ENCODE measurements around the gene NSMCE1. TPM values are rescaled to one million over a fixed set of nuclear protein-coding genes. Genes with fewer than 3 reads are reported as not detected.
"Not testable (repeated sequence)": the region's sequence is repeated elsewhere in the genome, so short reads cannot be mapped to it uniquely, and the experiment has no call there.

The NSMCE1 gene
- total and polyA plus RNA-seq, 4 experiments from 2014 or later = 66.6 to 202 (median 106) TPM

DNA sequence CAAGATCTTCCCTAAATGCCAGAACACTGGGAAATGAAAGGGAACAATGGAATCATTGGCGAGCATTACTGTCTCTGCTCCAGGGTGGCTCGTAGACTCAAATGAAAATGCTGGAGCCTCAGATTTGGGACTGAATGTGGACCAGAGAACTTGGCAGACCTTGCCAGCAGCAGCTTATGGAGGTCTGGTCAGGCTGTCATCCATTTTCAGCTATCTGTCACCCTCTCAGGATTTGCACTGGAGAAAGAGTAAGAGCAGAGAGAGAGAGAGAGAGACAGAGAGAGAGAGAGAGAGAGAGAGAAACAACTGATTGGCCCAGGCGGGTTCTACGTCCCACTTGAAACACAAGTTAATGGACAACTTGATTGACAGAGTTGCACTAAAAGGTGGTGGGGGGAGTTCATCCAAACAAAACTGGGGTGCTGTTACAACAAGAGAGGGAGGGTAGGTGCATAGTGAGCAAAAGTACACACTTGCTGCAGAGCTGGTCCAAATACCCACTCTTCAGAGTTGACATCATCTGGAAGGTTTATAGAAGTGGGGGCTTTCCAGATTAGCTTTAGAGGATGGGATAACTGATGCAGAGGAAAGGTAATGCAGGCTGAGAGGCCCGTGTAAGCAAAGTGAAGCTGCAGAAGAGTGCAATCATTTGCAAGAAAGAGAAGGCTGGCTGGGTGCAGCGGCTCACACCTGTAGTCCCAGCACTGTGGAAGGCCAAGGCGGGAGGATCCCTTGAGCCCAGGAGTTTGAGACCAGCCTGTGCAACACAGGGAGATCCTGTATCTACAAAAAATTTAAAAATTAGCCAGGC, 16.5 kb upstream of the NSMCE1 start:
- Mint-ChIP-seq H3K9me3 (no peaks in the 10 kb centered on the region), H3K27ac (peak overlapping the region in 4 of 7 donors; percentile 30 to 72 (median 39)), H3K27me3 (no peaks in the 10 kb centered on the region), H3K4me3 (no peak overlapping the region), H3K36me3 (no peaks in the 10 kb centered on the region), H3K4me1 (peaks cover 22 to 44% (median 33%) of the 10 kb centered on the region in 4 donors)
- POLR2A ChIA-PET (ENCODE audit: partially characterized antibody) = interaction anchor here (1.1 to 1.3 kb wide), 2 partner anchors 48 to 50 kb away, joined by 3 to 6 read pairs; no protein-coding TSS in a partner anchor
- no peaks in the 10 kb centered on the region for H3K36me3 ChIP-seq (ENCODE audit: insufficient read depth, low read length)
- CTCF ChIA-PET (ENCODE audit: partially characterized antibody) = interaction anchor here (0.7 to 1.2 kb wide), 3 partner anchors 31 to 106 kb away, joined by 3 read pairs; no protein-coding TSS in a partner anchor
- no peak for DNase-seq
- H3K9me3 ChIP-seq (ENCODE audit: control insufficient read depth in 1 of 2, low read length in 2 of 2) = no peaks in the 10 kb centered on the region
- no peak overlapping the region for H3K27ac ChIP-seq (ENCODE audit: low read depth, low read length)
- intact Hi-C loops (cut with micrococcal nuclease) = loop anchor here (5.0 kb wide), 1 partner anchor 32 kb away; no protein-coding TSS in a partner anchor
- H3K27me3 ChIP-seq (ENCODE audit: insufficient read depth, low read length) = no peaks in the 10 kb centered on the region
- no peak overlapping the region for H3K4me3 ChIP-seq (ENCODE audit: low read length in 2 of 2)
- peaks cover 16% of the 10 kb centered on the region for H3K4me1 ChIP-seq (ENCODE audit: insufficient read depth, low read length)

DNA sequence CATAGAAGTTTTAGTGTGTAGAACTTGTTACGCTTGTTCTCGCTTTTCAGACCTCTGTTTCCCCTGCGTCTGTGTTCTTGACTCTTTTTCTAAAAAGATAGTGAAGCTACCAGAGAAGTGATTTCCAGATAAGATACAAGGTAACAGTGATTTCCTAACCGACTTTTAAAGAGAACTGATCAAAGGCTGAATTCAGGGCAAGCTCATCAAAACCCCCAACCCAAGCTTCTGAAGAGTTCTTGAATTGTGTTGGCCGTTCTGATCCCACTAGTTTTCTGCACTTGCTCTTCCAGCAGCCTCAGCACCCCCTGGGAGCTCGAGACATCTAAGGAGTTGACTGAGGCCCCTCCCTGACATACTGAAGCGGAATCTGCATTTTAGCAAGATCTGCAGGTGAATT, 12.7 kb upstream of the NSMCE1 start:
- H3K27ac Mint-ChIP-seq = peak overlapping the region in 6 of 7 donors; percentile 16 to 87 (median 66)
- no peaks in the 10 kb centered on the region for H3K9me3 Mint-ChIP-seq
- ChIA-PET POLR2A (ENCODE audit: partially characterized antibody) (interaction anchor here (0.6 to 1.4 kb wide), 5 partner anchors 9 to 64 kb away, joined by 3 to 6 read pairs (median 3); partner anchors contain the start of gene NSMCE1), CTCF (ENCODE audit: partially characterized antibody) (interaction anchor here (1.1 kb wide), 1 partner anchor 128 kb away, joined by 3 read pairs; no protein-coding TSS in a partner anchor)
- no peaks in the 10 kb centered on the region for H3K27me3 Mint-ChIP-seq
- no peak for DNase-seq
- intact Hi-C loops (cut with micrococcal nuclease) = loop anchor here (5.0 kb wide), 1 partner anchor 36 kb away; no protein-coding TSS in a partner anchor
- Histone ChIP-seq H3K9me3 (ENCODE audit: control insufficient read depth in 1 of 2, low read length in 2 of 2) (no peaks in the 10 kb centered on the region), H3K36me3 (ENCODE audit: insufficient read depth, low read length) (no peaks in the 10 kb centered on the region), H3K27ac (ENCODE audit: low read depth, low read length) (no peak overlapping the region), H3K4me1 (ENCODE audit: insufficient read depth, low read length) (peaks cover 6% of the 10 kb centered on the region), H3K27me3 (ENCODE audit: insufficient read depth, low read length) (no peaks in the 10 kb centered on the region), H3K4me3 (ENCODE audit: low read length in 2 of 2) (no peak overlapping the region)
- H3K36me3 Mint-ChIP-seq = no peaks in the 10 kb centered on the region
- H3K4me1 Mint-ChIP-seq = peaks cover 12 to 23% (median 19%) of the 10 kb centered on the region in 4 donors
- H3K4me3 Mint-ChIP-seq = peak overlapping the region in 7 of 8 donors; percentile 42 to 80 (median 69)

DNA sequence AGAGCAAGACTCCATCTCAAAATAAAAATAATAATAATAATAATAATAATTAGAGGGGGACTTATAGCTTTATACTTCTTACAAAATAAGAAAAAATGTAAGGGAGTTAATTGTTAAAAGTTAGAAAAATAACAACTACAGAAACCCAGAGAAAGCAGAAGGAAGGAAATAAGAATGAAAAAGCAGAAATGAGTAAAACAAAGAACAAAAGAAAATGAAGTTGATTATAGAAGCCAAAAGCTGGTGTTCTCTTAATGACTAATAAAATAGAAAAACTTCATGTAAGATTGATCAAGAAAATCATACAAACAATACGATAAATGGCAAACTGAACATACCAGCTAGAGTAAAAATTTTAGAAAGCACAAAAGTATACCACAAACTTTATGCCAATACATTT, 6.8 kb upstream of the NSMCE1 start:
- CTCF ChIA-PET (ENCODE audit: partially characterized antibody) = interaction anchor here (1.5 to 9.1 kb wide), 4 partner anchors 26 to 96 kb away, joined by 4 to 58 read pairs (median 10); no protein-coding TSS in a partner anchor
- H3K9me3 Mint-ChIP-seq = no peaks in the 10 kb centered on the region
- Histone ChIP-seq H3K27me3 (ENCODE audit: insufficient read depth, low read length) (no peaks in the 10 kb centered on the region), H3K9me3 (ENCODE audit: control insufficient read depth in 1 of 2, low read length in 2 of 2) (no peaks in the 10 kb centered on the region), H3K27ac (ENCODE audit: low read depth, low read length) (no peak overlapping the region), H3K36me3 (ENCODE audit: insufficient read depth, low read length) (no peaks in the 10 kb centered on the region), H3K4me3 (ENCODE audit: low read length in 2 of 2) (no peak overlapping the region), H3K4me1 (ENCODE audit: insufficient read depth, low read length) (peaks cover 6% of the 10 kb centered on the region)
- intact Hi-C loops (cut with micrococcal nuclease) = no loop called here
- DNase-seq = no peak
- no peaks in the 10 kb centered on the region for H3K27me3 Mint-ChIP-seq
- peaks cover 8 to 26% (median 19%) of the 10 kb centered on the region in 4 donors for H3K4me1 Mint-ChIP-seq
- no peaks in the 10 kb centered on the region for H3K36me3 Mint-ChIP-seq
- no peak overlapping the region for H3K4me3 Mint-ChIP-seq
- H3K27ac Mint-ChIP-seq = no peak overlapping the region
- POLR2A ChIA-PET (ENCODE audit: partially characterized antibody) = interaction anchor here (1.5 to 3.1 kb wide), 3 partner anchors 8 to 40 kb away, joined by 4 to 13 read pairs (median 7); no protein-coding TSS in a partner anchor

DNA sequence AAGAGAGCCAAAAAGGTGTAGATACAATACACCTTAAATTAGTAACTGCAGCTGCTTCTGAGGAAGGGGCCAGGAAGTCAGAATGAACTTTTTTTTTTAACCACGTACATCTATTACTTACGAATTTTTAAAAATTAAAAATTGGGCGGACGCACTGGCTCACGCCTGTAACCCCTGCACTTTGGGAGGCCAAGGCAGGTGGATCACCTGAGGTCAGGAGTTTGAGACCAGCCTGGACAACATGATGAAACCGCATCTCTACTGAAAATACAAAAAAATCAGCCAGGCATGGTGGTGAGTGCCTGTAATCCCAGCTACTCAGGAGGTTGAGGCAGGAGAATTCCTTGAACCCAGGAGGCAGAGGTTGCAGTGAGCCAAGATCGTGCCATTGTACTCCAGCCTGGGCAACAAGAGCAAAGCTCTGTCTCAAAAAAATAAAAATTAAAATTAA, 5.9 kb upstream of the NSMCE1 start:
- H3K4me3 ChIP-seq (ENCODE audit: low read length in 2 of 2); H3K27me3 ChIP-seq (ENCODE audit: insufficient read depth, low read length); H3K9me3 ChIP-seq (ENCODE audit: control insufficient read depth in 1 of 2, low read length in 2 of 2); H3K9me3 Mint-ChIP-seq; H3K36me3 Mint-ChIP-seq; H3K36me3 ChIP-seq (ENCODE audit: insufficient read depth, low read length); H3K4me1 ChIP-seq (ENCODE audit: insufficient read depth, low read length); H3K27me3 Mint-ChIP-seq; DNase-seq; H3K27ac ChIP-seq (ENCODE audit: low read depth, low read length); intact Hi-C loops (cut with micrococcal nuclease): not testable (repeated sequence)
- H3K4me3 Mint-ChIP-seq = peak overlapping the region in 7 of 8 donors; percentile 25 to 74 (median 53)
- H3K27ac Mint-ChIP-seq = peak overlapping the region; percentile 12 to 77 (median 56)
- peaks cover 10 to 31% (median 23%) of the 10 kb centered on the region in 4 donors for H3K4me1 Mint-ChIP-seq
- ChIA-PET CTCF (ENCODE audit: partially characterized antibody) (interaction anchor here (1.1 to 9.1 kb wide), 5 partner anchors 25 to 119 kb away, joined by 3 to 58 read pairs (median 9); no protein-coding TSS in a partner anchor), POLR2A (ENCODE audit: partially characterized antibody) (interaction anchor here (1.1 to 3.1 kb wide), 4 partner anchors 9 to 71 kb away, joined by 4 to 13 read pairs (median 7); partner anchors contain the start of gene KDM8)

DNA sequence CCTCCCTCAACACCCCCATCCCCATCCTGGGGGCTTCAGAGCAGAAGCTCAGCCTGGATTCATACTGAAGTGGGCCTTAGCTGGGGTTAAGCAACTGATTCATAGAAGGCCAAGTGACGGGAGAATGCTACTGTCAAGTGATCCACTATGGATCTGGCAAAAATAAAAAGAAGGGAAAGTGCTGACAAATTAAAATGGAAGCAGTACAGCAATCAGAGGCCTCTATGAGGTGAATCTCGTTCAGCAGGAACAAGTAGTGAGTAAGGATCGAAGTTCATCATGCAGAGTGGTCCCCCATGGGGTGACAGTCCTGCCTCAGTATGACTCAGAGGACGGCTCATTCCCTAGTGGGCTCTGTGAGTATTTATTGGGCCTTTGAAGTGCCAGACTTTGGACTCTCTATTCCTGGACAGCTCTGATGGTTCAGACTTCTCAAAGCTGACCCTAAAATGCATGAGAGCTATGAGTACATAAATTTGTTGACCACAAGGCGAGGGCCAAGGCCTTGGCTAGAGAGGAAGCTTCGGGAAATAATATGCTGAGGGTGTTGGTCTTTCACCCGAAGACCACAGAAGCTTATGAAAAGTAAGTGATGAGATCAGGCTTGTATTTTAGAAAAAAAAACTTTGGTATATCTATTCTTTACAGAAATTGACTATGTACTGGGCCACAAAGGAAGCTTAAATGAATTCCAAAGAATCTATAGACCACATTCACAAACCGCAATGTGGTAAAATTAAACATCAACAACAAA, 5.3 kb upstream of the NSMCE1 start:
- POLR2A ChIA-PET (ENCODE audit: partially characterized antibody) = interaction anchor here (0.8 to 3.1 kb wide), 5 partner anchors 10 to 70 kb away, joined by 3 to 13 read pairs (median 7); partner anchors contain the start of gene KDM8
- Histone ChIP-seq H3K9me3 (ENCODE audit: control insufficient read depth in 1 of 2, low read length in 2 of 2) (no peaks in the 10 kb centered on the region), H3K4me1 (ENCODE audit: insufficient read depth, low read length) (peaks cover 12% of the 10 kb centered on the region), H3K27me3 (ENCODE audit: insufficient read depth, low read length) (no peaks in the 10 kb centered on the region), H3K27ac (ENCODE audit: low read depth, low read length) (no peak overlapping the region), H3K4me3 (ENCODE audit: low read length in 2 of 2) (no peak overlapping the region), H3K36me3 (ENCODE audit: insufficient read depth, low read length) (no peaks in the 10 kb centered on the region)
- Mint-ChIP-seq H3K27me3 (no peaks in the 10 kb centered on the region), H3K4me3 (peak overlapping the region in 7 of 8 donors; percentile 25 to 74 (median 53)), H3K9me3 (no peaks in the 10 kb centered on the region), H3K4me1 (peaks cover 10 to 37% (median 26%) of the 10 kb centered on the region in 4 donors), H3K36me3 (no peaks in the 10 kb centered on the region), H3K27ac (peak overlapping the region; percentile 48 to 77 (median 57))
- DNase-seq = peak in 3 of 5 donors; percentile 14 to 31 (median 27)
- CTCF ChIA-PET (ENCODE audit: partially characterized antibody) = interaction anchor here (1.1 to 9.1 kb wide), 5 partner anchors 14 to 118 kb away, joined by 3 to 58 read pairs (median 9); no protein-coding TSS in a partner anchor
- intact Hi-C loops (cut with micrococcal nuclease) = no loop called here

DNA sequence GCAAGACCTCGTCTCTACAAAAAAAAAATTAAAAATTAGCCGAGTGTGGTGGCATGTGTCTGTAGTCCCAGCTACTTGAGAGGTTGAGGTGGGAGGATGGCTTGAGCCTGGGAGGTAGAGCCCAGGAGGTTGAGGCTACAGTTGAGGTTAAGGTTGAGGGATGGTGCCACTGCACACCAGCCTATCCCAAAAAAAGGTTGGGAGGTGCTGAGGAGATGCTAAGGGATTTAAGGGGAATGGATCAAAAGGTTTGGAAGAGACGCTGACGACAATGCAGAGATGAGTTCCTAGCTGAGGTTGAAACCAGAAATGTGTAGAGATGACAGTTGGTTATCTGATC, 4.7 kb upstream of the NSMCE1 start:
- no peak for DNase-seq
- Mint-ChIP-seq H3K9me3 (no peaks in the 10 kb centered on the region), H3K4me1 (peaks cover 10 to 40% (median 28%) of the 10 kb centered on the region in 4 donors), H3K36me3 (peaks cover 0 to 4% of the 10 kb centered on the region in 2 donors), H3K27ac (peak overlapping the region in 5 of 7 donors; percentile 48 to 77 (median 57)), H3K4me3 (peak overlapping the region in 5 of 8 donors; percentile 39 to 68 (median 48)), H3K27me3 (no peaks in the 10 kb centered on the region)
- ChIA-PET POLR2A (ENCODE audit: partially characterized antibody) (interaction anchor here (0.6 to 3.1 kb wide), 5 partner anchors 37 to 101 kb away, joined by 3 to 13 read pairs (median 4); no protein-coding TSS in a partner anchor), CTCF (ENCODE audit: partially characterized antibody) (interaction anchor here (2.1 to 9.1 kb wide), 4 partner anchors 15 to 94 kb away, joined by 4 to 58 read pairs (median 10); no protein-coding TSS in a partner anchor)
- intact Hi-C loops (cut with micrococcal nuclease) = no loop called here
- Histone ChIP-seq H3K4me1 (ENCODE audit: insufficient read depth, low read length) (peaks cover 12% of the 10 kb centered on the region), H3K36me3 (ENCODE audit: insufficient read depth, low read length) (no peaks in the 10 kb centered on the region), H3K9me3 (ENCODE audit: control insufficient read depth in 1 of 2, low read length in 2 of 2) (no peaks in the 10 kb centered on the region), H3K27ac (ENCODE audit: low read depth, low read length) (no peak overlapping the region), H3K27me3 (ENCODE audit: insufficient read depth, low read length) (no peaks in the 10 kb centered on the region), H3K4me3 (ENCODE audit: low read length in 2 of 2) (no peak overlapping the region)

Data from CD4-positive, alpha-beta memory T cell (primary cell).